Cortex of kidney (tissue), 1 donor: ENCODE data around the gene XYLB.
"Not testable (repeated sequence)": the region's sequence is repeated elsewhere in the genome, so short reads cannot be mapped to it uniquely, and the experiment has no call there.

Source experiments
- DNase-seq: peaks from one replicate; lab custom pipeline; 2025; lab: John Stamatoyannopoulos, UW

Gene XYLB

DNA sequence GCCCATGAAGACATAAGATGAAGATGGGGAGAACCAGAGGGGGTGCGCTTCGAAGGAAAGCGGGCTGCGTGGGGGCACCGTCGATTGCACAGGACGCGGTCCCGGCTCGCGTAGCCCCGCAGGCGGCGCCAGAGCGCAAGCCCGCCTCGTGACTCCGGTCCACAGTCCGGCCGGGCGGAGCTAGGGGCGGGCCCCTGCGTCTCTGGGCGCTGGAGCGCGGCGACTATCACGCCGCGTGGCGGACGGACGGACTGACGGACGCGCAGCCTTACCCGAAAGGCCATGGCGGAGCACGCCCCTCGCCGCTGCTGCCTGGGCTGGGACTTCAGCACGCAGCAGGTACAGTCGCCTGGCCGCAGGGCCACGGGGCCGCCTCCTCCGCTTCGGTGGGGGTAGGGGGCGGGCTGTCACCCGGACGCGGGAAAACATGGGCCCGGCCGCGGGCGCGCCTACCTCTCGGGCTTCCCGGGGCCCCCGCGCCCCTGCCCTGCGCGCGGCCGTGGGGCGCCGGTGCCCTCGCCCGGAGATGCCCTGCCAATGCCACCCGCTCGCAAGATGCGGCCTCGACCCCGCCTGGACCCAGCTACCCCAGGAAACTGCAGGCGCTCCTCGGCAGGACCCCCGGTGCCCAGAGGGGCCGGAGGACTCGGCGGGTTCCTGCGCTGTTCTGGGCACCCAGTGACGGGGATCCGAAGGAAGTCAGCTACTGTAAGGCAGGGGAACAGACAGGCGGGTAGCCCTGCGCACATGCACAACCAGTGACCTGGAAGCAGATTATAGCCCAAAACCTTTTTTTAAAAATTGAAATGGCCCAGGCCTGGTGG lies at the start of gene XYLB:
XYLB (plus strand) TSS at position 199 of the 824 bp plus-strand sequence; CDS start at position 283, 84 bp downstream.
- DNase-seq: peak; percentile 66

DNA sequence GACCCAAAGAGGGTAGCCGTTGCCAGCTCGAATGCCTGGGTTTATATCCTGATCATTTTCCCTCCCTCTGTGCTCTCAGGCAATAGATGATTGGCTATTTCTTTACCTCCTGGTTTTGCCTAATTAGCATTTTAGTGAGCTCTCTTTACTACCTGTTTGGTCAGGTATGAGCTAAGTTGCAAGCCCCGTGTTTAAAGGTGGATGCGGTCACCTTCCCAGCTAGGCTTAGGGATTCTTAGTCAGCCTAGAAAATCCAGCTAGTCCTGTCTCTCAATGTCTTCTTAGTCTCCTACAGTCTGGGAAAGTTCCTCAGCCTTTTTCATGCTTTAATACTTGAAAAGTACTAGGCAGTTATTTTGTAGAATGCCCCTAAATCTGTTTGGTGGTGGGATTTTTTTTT lies 49.5 kb upstream of the XYLB start:
- DNase-seq: not testable (repeated sequence)

DNA sequence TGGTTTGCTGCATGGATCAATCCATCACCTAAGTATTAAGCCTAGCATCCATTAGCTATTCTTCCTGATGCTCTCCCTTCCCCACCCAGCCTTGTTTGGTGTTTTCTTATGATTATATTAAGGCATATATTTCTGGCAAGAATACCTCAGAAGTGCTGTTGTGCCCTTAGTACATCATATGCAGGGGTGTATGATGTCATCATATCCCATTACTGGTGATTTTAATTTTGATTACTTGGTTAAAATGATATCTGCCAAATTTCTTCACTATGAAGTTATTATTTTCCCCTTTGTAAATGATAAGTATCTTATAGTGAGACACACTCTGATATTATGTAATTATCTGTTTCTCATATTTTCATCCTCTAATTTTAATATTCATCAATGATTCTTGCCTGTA lies 49.0 kb upstream of the XYLB start:
- DNase-seq: no peak

DNA sequence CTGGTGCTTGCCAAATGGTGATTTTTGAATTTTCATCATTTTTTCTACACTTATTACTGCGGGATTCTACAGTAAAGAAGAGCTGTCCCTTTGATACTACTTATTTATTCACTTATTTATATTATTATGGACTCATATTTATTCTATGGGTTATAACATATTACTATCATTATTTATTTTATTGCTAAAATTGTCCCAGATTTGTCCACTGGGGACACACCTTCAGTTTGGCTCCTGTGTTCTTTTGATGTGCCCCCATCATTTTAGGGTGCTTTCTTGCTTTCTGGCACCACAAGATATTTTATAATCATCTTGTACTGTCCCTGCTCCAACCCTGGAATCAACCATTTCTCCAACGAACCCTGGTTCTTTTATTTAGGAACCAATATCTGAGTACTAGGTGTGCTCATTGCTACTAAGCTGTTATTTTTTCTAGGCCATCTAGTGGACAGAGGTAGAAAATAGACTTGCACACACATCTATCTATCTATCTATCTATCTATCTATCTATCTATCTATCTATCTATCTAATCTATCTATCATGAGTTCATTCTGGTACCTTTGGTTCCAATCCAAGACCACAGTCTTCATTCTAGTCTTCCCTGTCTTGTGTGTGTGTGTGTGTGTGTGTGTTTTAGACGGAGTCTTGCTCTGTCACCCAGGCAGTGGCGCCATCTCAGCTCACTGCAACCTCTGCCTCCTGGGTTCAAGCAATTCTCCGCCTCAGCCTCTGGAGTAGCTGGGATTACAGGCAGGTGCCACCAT lies 48.5 kb upstream of the XYLB start:
- DNase-seq: no peak

DNA sequence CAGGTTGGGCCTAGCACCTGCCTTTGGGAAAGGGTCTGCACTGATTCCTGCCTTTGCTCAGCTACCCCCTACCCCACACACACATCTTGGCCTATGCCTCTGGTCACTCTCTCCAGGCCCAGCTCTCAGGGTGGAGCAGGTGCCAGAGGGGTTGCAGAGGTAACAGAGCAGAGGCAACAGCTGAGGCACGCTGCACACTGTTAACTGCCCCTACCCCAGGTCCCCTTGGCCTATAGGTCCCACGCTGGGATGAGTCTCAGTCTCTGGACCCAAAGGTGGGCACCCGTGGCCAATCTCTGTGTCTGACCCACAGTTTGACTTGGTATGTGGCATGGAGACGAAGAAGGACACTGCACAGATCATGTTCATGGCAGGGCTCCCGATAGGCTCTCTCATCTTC lies 39.6 kb upstream of the XYLB start:
- no peak for DNase-seq

GRCh38 chr3:38307599-38307998 lies 39.0 kb upstream of the XYLB start:
- DNase-seq: no peak

GRCh38 chr3:38308456-38308855 lies 38.1 kb upstream of the XYLB start:
- DNase-seq: no peak

DNA sequence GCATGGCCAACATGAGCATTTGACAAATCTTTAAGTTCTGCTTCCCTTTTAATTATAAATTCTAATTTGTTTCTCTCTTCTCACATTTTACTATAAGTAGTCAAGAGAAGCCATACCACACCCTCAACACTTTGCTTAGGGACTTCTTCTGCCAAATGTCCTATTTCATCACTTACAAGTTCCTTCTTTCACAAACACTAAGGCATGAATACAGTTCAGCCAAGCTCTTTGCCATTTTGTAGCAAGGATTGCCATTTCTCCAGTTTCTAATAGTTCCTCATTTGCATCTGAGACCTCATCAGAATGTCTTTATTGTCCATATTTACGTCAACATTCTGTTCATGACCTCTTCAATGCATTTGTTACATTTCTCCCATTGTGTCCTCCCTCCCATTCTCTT lies 35.1 kb upstream of the XYLB start:
- DNase-seq: no peak

DNA sequence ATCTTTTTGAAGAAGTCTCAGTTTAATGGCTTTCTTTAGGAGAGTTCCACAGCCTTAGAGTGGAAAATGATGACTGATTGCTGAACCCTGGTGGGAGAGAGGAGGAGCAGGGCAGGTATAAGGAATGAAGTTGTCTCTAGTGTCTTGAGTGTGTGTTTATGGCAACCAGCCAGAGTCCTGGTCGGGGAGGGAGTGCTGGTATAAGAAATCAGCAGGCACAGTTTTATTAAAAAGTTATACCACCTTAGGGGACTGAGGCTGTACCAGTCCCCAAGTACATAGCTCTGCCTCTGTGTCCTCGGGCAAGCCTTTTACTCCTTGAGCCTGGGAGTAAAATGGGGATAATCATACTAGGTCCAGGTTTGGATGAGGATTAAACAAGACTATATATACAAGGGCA lies 34.6 kb upstream of the XYLB start:
- no peak for DNase-seq

DNA sequence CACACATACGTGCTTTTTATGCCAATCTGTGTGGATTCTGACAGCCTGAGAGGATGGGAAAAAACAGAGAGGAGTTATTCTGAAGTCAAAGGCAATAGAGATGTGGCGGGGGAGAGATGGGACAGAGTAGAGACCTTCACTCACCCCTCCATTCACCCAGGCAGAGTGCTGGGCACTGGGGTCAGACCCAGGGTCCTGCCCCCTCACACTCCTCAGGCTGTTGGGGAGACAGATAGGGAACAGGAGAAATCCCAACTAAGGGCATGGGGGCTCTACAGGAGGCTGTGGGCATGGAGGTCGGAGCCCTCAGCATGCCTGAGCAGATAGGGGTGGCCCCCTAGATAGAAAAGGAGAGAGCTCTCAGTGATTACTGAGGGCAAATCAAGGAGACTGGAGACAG lies 34.2 kb upstream of the XYLB start:
- no peak for DNase-seq

DNA sequence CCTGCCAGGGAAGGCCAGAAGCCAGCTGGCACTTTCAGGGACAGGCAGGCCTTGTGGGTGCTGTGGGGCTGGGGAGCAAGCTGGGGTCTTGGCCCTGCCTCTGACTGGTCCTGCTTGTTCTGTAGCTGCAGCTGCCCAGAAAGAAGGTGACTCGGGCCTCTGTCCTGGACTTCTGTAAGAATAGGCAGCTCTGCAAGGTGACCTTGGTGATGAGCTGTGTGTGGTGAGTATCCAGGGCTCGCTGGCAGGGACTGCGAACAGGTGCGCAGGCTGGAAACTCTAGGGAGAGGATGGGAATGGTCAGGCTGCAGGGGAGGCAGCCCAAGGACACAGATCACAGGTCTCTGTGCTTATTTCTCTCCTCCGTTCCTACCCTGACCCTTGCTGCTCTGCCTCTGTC lies 33.3 kb upstream of the XYLB start:
- no peak for DNase-seq

GRCh38 chr3:38313695-38314094 lies 32.9 kb upstream of the XYLB start:
- no peak for DNase-seq

DNA sequence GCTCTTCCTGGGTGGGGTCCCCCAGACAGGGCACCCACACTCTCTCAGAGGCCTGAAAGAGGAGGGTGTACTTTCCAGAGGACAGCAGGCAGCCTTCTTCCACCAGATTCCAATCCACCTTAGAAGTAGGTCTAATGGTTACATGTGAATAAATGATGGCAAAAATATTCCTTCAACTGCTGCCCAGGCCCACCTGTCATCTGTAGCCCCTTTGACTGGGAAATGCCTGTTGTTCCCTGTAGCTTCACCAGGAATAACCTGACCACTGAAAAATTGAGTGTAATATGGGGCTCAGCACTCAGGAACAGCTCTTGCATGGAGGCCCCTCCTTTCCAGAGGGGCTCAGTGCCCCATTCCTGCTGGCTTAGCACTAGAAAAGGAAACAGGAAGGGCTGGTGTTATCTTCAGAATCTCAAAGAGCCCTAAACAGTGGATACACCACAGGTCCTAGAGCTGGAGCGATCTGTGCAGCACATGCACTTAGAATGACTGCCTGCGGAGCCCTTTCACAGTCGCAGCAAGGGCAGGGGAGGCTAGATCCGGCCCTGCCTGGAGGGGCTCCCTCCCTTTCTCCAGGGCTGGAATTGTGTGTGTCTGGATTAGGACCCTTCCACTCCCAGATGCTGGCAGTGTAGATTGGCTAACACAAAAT lies 32.3 kb upstream of the XYLB start:
- no peak for DNase-seq

- DNase-seq: no peak
These were observed 31.7 kb upstream of the XYLB start for GRCh38 chr3:38314764-38315487.

DNA sequence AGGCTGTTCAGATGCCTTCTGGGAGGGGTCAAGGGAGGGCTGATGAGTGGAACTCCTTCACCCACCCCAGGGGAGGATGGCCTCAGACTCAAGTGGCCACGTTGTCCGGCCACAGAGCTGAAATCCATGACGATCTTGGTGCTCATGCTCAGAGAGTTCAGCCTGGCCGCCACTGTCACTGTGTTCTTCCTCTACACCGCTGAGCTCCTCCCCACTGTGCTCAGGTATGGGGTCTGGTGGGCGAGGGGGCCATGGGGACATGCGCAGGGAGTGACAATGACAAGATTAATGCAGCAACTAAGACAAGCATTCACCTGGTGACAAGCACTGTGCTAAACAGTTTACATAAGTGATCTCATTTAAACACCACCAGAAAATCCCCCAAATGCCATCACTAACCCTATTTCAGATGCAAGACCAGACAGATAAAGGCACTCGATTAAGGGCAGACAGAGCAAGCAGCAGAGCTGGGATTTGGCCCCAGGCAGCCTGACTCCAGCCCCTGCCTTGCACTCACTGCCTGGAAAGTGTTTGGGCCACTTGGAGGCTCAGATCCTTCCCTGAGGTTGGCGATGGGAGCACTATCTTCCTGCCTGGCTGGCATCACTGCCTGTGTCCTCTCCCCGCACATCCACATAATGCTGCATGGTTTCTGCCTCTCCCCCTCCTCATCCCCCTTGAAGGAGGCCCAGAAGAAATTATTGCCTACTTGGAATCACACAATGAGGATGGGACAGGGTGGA lies 30.9 kb upstream of the XYLB start:
- no peak for DNase-seq

DNA sequence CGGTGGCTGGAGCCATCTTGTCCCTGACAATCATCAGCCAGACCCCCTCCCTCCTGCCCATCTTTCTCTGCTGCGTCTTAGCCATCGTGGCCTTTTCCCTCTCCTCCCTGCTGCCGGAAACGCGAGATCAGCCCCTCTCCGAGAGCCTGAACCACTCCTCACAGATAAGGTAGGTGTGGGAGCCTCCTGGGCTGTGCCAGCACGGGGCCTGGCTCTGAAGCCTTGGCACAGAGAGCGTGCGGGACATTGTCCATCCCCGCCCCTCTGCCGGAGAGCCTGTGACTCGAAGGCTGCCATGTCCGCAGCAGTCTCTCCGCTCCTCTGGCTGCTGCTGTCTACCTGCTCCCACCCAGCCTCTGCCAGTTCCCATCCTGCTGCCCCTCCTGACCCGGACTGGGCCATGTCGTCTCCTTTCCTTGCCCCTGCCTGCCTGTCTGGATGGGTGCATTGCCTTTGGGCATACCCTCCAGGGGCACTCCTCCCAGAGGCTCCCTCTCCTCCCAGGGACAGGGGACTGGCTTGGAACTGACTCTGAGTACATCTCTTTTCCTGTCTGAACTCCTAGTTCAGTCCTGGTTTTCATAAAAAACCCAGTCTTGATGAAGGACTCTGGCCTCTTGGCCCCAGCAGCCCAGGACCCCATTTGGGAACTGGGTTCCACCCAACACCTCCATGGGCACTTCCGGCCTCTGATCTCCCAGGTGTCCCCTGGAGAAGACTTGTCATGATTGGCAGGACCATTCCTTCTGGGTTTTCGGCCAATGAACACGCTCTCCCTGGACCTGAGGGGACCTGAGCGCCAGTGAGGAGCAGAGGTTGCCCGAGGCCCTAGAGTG lies 30.0 kb upstream of the XYLB start:
- no peak for DNase-seq

- no peak for DNase-seq
These were observed 29.3 kb upstream of the XYLB start for GRCh38 chr3:38317192-38317759.

DNA sequence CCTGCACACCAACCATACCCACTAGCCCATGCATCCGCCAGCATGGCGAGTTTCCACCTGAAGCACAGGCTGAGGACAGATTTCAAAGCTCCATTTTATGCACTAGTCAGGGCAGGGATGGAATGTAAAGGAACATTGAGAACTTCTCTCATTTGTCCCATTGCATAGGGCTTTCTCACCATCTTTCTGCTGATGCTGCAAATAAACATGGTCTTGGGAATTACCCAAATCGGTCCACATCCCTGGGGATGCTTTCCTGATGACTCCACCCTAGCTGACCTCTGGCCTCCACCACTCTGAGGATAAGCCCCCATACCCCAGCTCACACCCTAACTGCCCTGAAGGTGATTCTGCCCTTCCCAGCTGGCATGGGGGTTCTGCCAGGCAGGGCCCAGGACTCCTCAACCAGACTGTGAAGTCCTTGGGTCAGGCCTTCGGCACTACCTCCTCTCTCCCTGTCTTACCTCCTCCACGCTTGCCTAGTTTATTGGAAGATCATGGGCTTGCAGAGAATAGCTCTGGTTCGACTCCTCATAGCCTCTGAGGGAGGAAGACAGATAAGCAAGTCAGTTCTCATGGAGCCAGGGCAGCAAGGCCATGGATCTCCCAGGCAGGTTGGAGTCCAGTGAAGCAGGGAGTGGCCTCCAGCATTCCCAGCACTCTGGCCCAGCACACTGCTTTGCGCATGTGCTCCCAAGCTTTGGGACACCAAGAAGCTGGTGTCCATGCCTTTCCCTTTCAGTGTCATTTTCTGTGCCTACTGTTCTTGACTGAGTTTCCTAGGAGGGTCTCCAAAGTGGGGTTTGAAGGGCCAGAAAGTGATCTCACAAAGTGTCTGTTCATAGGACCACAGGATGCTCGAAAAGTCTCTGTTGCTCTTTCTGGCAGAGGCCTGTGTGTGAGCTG lies 27.6 kb upstream of the XYLB start:
- no peak for DNase-seq

GRCh38 chr3:38320638-38321037 lies 25.9 kb upstream of the XYLB start:
- not testable (repeated sequence) for DNase-seq
